Neural progenitor cell (in vitro differentiated cells): ENCODE results near the gene SLC2A6.

Experiments
- CTCF ChIP-seq: fragments of 200-600 bp; sonication (generic); IDR thresholded peaks from 2 replicates; pipeline ENCODE4 v1.5.1; 2017; ENCODE audit warnings: antibody characterized with exemption, mild to moderate bottlenecking
- EZH2 ChIP-seq: fragments of 200-600 bp; sonication (generic); IDR thresholded peaks from 2 replicates; pipeline ENCODE4 v1.6.1; 2017; ENCODE audit warnings: antibody characterized with exemption, mild to moderate bottlenecking, moderate library complexity
- EZH2phosphoT487 ChIP-seq: fragments of 200-600 bp; sonication (generic); IDR thresholded peaks from 2 replicates; pipeline ENCODE4 v1.6.1; 2017; ENCODE audit warnings: antibody characterized with exemption

GRCh38 chr9:133460405-133461175 is 18.3 kb downstream of the SLC2A6 start:
- TF ChIP-seq EZH2 (no peak), CTCF (no peak), EZH2phosphoT487 (no peak)
